HCT116 (cell line): ENCODE measurements around the gene FBXL7.

Experiments used
- EGR1 ChIP-seq: IDR thresholded peaks from 2 replicates; pipeline ENCODE4 v1.6.1; 2012; ENCODE audit warnings: low read depth
- EZH2 ChIP-seq: fragments of 200-600 bp; sonication (generic); IDR thresholded peaks from 2 replicates; pipeline ENCODE4 v1.6.1; 2017; ENCODE audit warnings: antibody characterized with exemption, mixed run types
- FOSL1 ChIP-seq: IDR thresholded peaks from 2 replicates; pipeline ENCODE4 v1.6.1; 2012; ENCODE audit warnings: low read depth
- POLR2A ChIP-seq: IDR thresholded peaks from 2 replicates; pipeline ENCODE4 v1.7.0; 2011; ENCODE audit warnings: borderline replicate concordance; ENCODE audit not compliant: insufficient read depth, insufficient read length; ENCODE audit errors: extremely low read depth
- POLR2AphosphoS5 ChIP-seq: IDR thresholded peaks from 2 replicates; pipeline ENCODE4 v1.6.1; 2011; ENCODE audit warnings: mild to moderate bottlenecking, low read depth, low read length, moderate library complexity
- ZNF274 ChIP-seq: fragments of 200-500 bp; sonication (Bioruptor generic); IDR thresholded peaks from 2 replicates; pipeline ENCODE4 v1.6.1; 2014; ENCODE audit warnings: mild to moderate bottlenecking, low read depth, low read length, inconsistent platforms
- TF ChIP-seq, protein P1 (sequence below), 3 experiments: fragments of 200-600 bp in 1 of 3; sonication (generic) in 1 of 3; IDR thresholded peaks in 2 of 3; conservative IDR thresholded peaks in 1 of 3; 2 replicates each; pipeline ENCODE4 v1.5.1; 2012 to 2017; ENCODE audit warnings: low read depth in 2 of 3, low read length in 2 of 3, antibody characterized with exemption in 1 of 3, borderline replicate concordance in 1 of 3, control low read depth in 1 of 3, mild to moderate bottlenecking in 1 of 3, mixed read lengths in 1 of 3, mixed run types in 1 of 3, moderate library complexity in 1 of 3; ENCODE audit not compliant: insufficient read depth in 1 of 3
- TF ChIP-seq, protein P2 (sequence below): IDR thresholded peaks from 2 replicates; pipeline ENCODE4 v1.6.1; 2012

DNA sequence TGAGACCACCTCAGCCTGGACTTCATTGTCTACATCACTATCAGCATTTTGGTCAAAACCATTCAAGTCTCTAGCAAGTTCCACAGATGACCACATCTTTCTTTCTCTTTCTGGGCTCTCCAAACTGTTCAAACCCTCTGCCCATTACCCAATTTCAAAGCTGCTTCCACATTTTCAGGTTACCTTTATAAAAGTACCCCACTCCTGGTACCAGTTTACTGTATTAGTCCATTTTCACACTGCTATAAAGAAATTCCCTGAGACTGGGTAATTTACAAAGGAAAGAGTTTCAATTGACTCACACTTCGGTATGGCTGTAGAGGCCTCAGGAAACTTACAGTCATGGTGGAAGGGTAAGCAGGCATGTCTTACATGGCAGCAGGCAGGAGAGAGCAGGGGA, 84.5 kb downstream of the FBXL7 start:
- TF ChIP-seq, protein P1, sequence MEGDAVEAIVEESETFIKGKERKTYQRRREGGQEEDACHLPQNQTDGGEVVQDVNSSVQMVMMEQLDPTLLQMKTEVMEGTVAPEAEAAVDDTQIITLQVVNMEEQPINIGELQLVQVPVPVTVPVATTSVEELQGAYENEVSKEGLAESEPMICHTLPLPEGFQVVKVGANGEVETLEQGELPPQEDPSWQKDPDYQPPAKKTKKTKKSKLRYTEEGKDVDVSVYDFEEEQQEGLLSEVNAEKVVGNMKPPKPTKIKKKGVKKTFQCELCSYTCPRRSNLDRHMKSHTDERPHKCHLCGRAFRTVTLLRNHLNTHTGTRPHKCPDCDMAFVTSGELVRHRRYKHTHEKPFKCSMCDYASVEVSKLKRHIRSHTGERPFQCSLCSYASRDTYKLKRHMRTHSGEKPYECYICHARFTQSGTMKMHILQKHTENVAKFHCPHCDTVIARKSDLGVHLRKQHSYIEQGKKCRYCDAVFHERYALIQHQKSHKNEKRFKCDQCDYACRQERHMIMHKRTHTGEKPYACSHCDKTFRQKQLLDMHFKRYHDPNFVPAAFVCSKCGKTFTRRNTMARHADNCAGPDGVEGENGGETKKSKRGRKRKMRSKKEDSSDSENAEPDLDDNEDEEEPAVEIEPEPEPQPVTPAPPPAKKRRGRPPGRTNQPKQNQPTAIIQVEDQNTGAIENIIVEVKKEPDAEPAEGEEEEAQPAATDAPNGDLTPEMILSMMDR (IDR thresholded peaks at IDR 0.05 in 2 of 3, conservative IDR thresholded peaks at IDR 0.05 in 1 of 3; ENCODE audit: borderline replicate concordance in 1 of 3, insufficient read depth in 1 of 3, low read depth in 2 of 3, low read length in 2 of 3), result no peak
- TF ChIP-seq EZH2, result no peak
- no peak for TF ChIP-seq POLR2A
- no peak for TF ChIP-seq POLR2AphosphoS5
- TF ChIP-seq, protein P2, sequence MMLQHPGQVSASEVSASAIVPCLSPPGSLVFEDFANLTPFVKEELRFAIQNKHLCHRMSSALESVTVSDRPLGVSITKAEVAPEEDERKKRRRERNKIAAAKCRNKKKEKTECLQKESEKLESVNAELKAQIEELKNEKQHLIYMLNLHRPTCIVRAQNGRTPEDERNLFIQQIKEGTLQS, result no peak
- no peak for TF ChIP-seq FOSL1
- no peak for TF ChIP-seq ZNF274
- no peak for TF ChIP-seq EGR1
